ENCODE results near the gene CDKL4. TPM values are rescaled to one million over a fixed set of nuclear protein-coding genes. Genes with fewer than 3 reads are reported as not detected.
A peak's percentile ranks its signal among the peaks of the same experiment; 100 is the strongest.

CDKL4 gene
- polyA plus RNA-seq, 3 donors: not detected

DNA sequence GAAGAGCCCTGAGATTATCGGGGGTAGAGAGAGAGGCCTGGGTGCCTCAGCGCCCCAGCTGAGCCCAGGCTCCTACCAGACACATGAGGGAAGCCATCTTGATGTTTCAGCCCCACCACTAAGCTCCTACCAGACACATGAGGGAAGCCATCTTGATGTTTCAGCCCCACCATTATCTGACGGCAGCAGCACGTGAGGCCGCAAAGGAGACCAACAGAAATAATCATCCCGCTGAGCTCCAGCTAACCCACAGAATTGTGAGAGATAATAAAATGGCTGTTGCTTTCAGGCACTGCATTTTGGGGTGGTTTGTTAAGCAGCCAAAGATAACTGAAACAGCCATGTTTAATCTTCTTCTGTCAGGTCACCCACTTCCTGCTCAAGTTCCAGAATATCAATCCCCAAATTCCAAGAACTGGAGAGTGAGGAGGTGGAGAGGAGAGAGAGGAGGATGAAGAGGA is 93.6 kb downstream of the CDKL4 start:
- intact Hi-C loops (cut with micrococcal nuclease): no loop called here
- Histone ChIP-seq H3K79me2 (ENCODE audit: insufficient read depth, low read length) (no peaks in the 10 kb centered on the region), H3K4me1 (ENCODE audit: control insufficient read depth in 1 of 2, insufficient read depth in 2 of 2, low read length in 2 of 2) (no peaks in the 10 kb centered on the region), H3K4me3 (replicated peaks in 1 of 3; ENCODE audit: low read depth in 2 of 3, low read length in 3 of 3) (no peak overlapping the region), H3K27ac (ENCODE audit: low read depth in 1 of 2, low read length in 2 of 2) (no peak overlapping the region), H3K4me2 (replicated peaks; ENCODE audit: extremely low read depth, low read length, poor library complexity, severe bottlenecking) (no peak overlapping the region), H2AFZ (ENCODE audit: insufficient read depth, low read depth, low read length, poor library complexity, severe bottlenecking) (peak overlapping the region; percentile 37), H3K9ac (ENCODE audit: insufficient read depth, low read length, poor library complexity, severe bottlenecking) (no peak overlapping the region), H4K20me1 (ENCODE audit: insufficient read depth, low read length) (no peaks in the 10 kb centered on the region), H3K36me3 (replicated peaks in 1 of 2; ENCODE audit: control insufficient read depth in 1 of 2, insufficient read depth in 2 of 2, low read length in 2 of 2) (no peaks in the 10 kb centered on the region), H3K27me3 (ENCODE audit: control insufficient read depth in 2 of 2, insufficient read depth in 2 of 2, low read length in 2 of 2) (no peaks in the 10 kb centered on the region), H3K9me3 (replicated peaks in 1 of 2; ENCODE audit: control insufficient read depth in 1 of 2, insufficient read depth in 1 of 2, low read length in 2 of 2) (no peaks in the 10 kb centered on the region)
- no peak overlapping the region for H3K27ac Mint-ChIP-seq
- peaks cover 0 to 2% (median 2%) of the 10 kb centered on the region in 3 donors for H3K27me3 Mint-ChIP-seq (ENCODE audit: low read depth in 3 of 3)
- H3K9me3 Mint-ChIP-seq: peaks cover 0 to 3% (median 0%) of the 10 kb centered on the region in 7 donors
- no peaks in the 10 kb centered on the region for H3K36me3 Mint-ChIP-seq
- DNase-seq: no peak
- H3K4me1 Mint-ChIP-seq: peaks cover 3% of the 10 kb centered on the region
- no peak overlapping the region for H3K4me3 Mint-ChIP-seq
- TF ChIP-seq CTCF (IDR thresholded peaks at IDR 0.05): no peak
- WGBS (ENCODE audit: insufficient coverage): 100% methylated on average over 1 of the region's 6 CpGs

- Mint-ChIP-seq H3K27ac (no peak overlapping the region), H3K9me3 (peaks cover 0 to 5% (median 0%) of the 10 kb centered on the region in 7 donors), H3K36me3 (no peaks in the 10 kb centered on the region), H3K4me3 (no peak overlapping the region), H3K4me1 (peaks cover 32% of the 10 kb centered on the region), H3K27me3 (ENCODE audit: low read depth in 3 of 3) (peaks cover 0 to 2% (median 0%) of the 10 kb centered on the region in 3 donors)
- Histone ChIP-seq H3K79me2 (ENCODE audit: insufficient read depth, low read length) (no peaks in the 10 kb centered on the region), H2AFZ (ENCODE audit: insufficient read depth, low read depth, low read length, poor library complexity, severe bottlenecking) (no peak overlapping the region), H3K27me3 (ENCODE audit: control insufficient read depth in 2 of 2, insufficient read depth in 2 of 2, low read length in 2 of 2) (no peaks in the 10 kb centered on the region), H4K20me1 (ENCODE audit: insufficient read depth, low read length) (no peaks in the 10 kb centered on the region), H3K4me1 (ENCODE audit: control insufficient read depth in 1 of 2, insufficient read depth in 2 of 2, low read length in 2 of 2) (peaks cover 30% of the 10 kb centered on the region in 2 donors), H3K4me2 (replicated peaks; ENCODE audit: extremely low read depth, low read length, poor library complexity, severe bottlenecking) (no peak overlapping the region), H3K9ac (ENCODE audit: insufficient read depth, low read length, poor library complexity, severe bottlenecking) (no peak overlapping the region), H3K4me3 (replicated peaks in 1 of 3; ENCODE audit: low read depth in 2 of 3, low read length in 3 of 3) (no peak overlapping the region), H3K27ac (ENCODE audit: low read depth in 1 of 2, low read length in 2 of 2) (no peak overlapping the region), H3K9me3 (replicated peaks in 1 of 2; ENCODE audit: control insufficient read depth in 1 of 2, insufficient read depth in 1 of 2, low read length in 2 of 2) (no peaks in the 10 kb centered on the region), H3K36me3 (replicated peaks in 1 of 2; ENCODE audit: control insufficient read depth in 1 of 2, insufficient read depth in 2 of 2, low read length in 2 of 2) (no peaks in the 10 kb centered on the region)
- DNase-seq: no peak
- intact Hi-C loops (cut with micrococcal nuclease): no loop called here
- no peak for TF ChIP-seq CTCF (IDR thresholded peaks at IDR 0.05)
These were observed 97.1 kb downstream of the CDKL4 start for GRCh38 chr2:39146630-39147029.

Data from CD14-positive monocyte (primary cell).